ENCODE results near the gene AMOTL1.

The AMOTL1 gene

DNA sequence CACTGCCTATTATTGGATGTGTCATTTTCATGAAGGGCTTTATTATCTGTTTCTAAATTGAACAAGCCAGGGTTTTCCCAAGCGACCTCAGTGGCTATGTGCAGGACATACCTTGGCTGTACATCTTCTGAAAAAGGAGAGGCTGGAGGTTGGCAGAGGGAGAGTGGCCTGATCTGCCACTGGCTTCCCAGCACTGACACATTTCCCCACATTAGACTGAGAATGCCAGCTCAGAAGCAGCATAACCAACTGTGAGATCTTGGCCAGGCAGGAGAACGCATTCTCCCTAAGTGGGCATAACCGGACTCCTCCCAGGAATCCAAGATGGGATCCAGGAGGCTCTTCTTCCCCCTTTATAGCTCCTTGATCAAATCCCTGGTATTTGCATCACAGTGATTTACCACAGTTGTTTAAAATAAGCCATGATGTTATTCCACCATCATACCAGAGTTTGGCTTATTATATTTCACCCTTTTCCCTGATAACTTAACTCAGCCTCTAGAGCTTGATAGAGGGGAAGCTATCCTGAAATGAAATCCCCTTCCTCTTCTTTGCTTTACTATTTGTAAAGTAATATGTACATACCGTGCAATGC, 33.8 kb downstream of the AMOTL1 start:
- H3K9me2 ChIP-seq (replicated peaks; ENCODE audit: control insufficient read depth, low read length): no peaks in the 10 kb centered on the region
- H3F3A ChIP-seq (ENCODE audit: control insufficient read depth, insufficient read depth): no peaks in the 10 kb centered on the region
- no peaks in the 10 kb centered on the region for H4K20me1 ChIP-seq (ENCODE audit: control insufficient read depth, insufficient read depth, low read depth, low read length)
- H3K4me1 ChIP-seq (ENCODE audit: control insufficient read depth, low read length): no peaks in the 10 kb centered on the region
- no peaks in the 10 kb centered on the region for H3K36me3 ChIP-seq (ENCODE audit: control insufficient read depth, low read length)
- no peaks in the 10 kb centered on the region for H3K79me2 ChIP-seq (ENCODE audit: control insufficient read depth, low read length)
- H3K27me3 ChIP-seq (ENCODE audit: control insufficient read depth, low read length): no peaks in the 10 kb centered on the region
- no peak overlapping the region for H3K4me2 ChIP-seq (ENCODE audit: low read length)
- H3K9me3 ChIP-seq (ENCODE audit: control insufficient read depth, insufficient read depth, low read length): no peaks in the 10 kb centered on the region
- no peak overlapping the region for H3K4me3 ChIP-seq (ENCODE audit: low read length)
- H3K27ac ChIP-seq (ENCODE audit: low read depth, low read length): no peak overlapping the region
- TF ChIP-seq EZH2phosphoT487 (IDR thresholded peaks at IDR 0.05; ENCODE audit: borderline replicate concordance, low read length): no peak
- TF ChIP-seq CTCF (IDR thresholded peaks at IDR 0.05; ENCODE audit: low read depth, low read length, poor library complexity, severe bottlenecking): no peak

GRCh38 chr11:94802501-94802900, 34.3 kb downstream of the AMOTL1 start:
- Histone ChIP-seq H3K27ac (ENCODE audit: low read depth, low read length) (no peak overlapping the region), H3K36me3 (ENCODE audit: control insufficient read depth, low read length) (no peaks in the 10 kb centered on the region), H3K4me3 (ENCODE audit: low read length) (no peak overlapping the region), H3K27me3 (ENCODE audit: control insufficient read depth, low read length) (no peaks in the 10 kb centered on the region), H3K9me2 (replicated peaks; ENCODE audit: control insufficient read depth, low read length) (no peaks in the 10 kb centered on the region), H3F3A (ENCODE audit: control insufficient read depth, insufficient read depth) (no peaks in the 10 kb centered on the region), H3K79me2 (ENCODE audit: control insufficient read depth, low read length) (no peaks in the 10 kb centered on the region), H4K20me1 (ENCODE audit: control insufficient read depth, insufficient read depth, low read depth, low read length) (no peaks in the 10 kb centered on the region), H3K9me3 (ENCODE audit: control insufficient read depth, insufficient read depth, low read length) (no peaks in the 10 kb centered on the region), H3K4me2 (ENCODE audit: low read length) (no peak overlapping the region), H3K4me1 (ENCODE audit: control insufficient read depth, low read length) (no peaks in the 10 kb centered on the region)
- TF ChIP-seq CTCF (IDR thresholded peaks at IDR 0.05; ENCODE audit: low read depth, low read length, poor library complexity, severe bottlenecking) (no peak), EZH2phosphoT487 (IDR thresholded peaks at IDR 0.05; ENCODE audit: borderline replicate concordance, low read length) (no peak)

GRCh38 chr11:94803491-94803890, 35.3 kb downstream of the AMOTL1 start:
- Histone ChIP-seq H3K9me3 (ENCODE audit: control insufficient read depth, insufficient read depth, low read length) (no peaks in the 10 kb centered on the region), H3K4me1 (ENCODE audit: control insufficient read depth, low read length) (no peaks in the 10 kb centered on the region), H3F3A (ENCODE audit: control insufficient read depth, insufficient read depth) (no peaks in the 10 kb centered on the region), H3K27me3 (ENCODE audit: control insufficient read depth, low read length) (no peaks in the 10 kb centered on the region), H3K36me3 (ENCODE audit: control insufficient read depth, low read length) (no peaks in the 10 kb centered on the region), H3K4me2 (ENCODE audit: low read length) (no peak overlapping the region), H3K9me2 (replicated peaks; ENCODE audit: control insufficient read depth, low read length) (no peaks in the 10 kb centered on the region), H4K20me1 (ENCODE audit: control insufficient read depth, insufficient read depth, low read depth, low read length) (no peaks in the 10 kb centered on the region), H3K4me3 (ENCODE audit: low read length) (no peak overlapping the region), H3K79me2 (ENCODE audit: control insufficient read depth, low read length) (no peaks in the 10 kb centered on the region), H3K27ac (ENCODE audit: low read depth, low read length) (no peak overlapping the region)
- TF ChIP-seq EZH2phosphoT487 (IDR thresholded peaks at IDR 0.05; ENCODE audit: borderline replicate concordance, low read length) (no peak), CTCF (IDR thresholded peaks at IDR 0.05; ENCODE audit: low read depth, low read length, poor library complexity, severe bottlenecking) (no peak)

Data from DOHH2 (cell line).